ENCODE results near the gene CEPT1. TPM values are rescaled to one million over a fixed set of nuclear protein-coding genes. Genes with fewer than 3 reads are reported as not detected.

The CEPT1 gene
- polyA plus RNA-seq, 1 donor from 2014 or later = 49.1 TPM

GRCh38 chr1:111162488-111162880 lies 22.5 kb downstream of the CEPT1 start (continued):
- TF ChIP-seq CTCF (IDR thresholded peaks at IDR 0.05; ENCODE audit: poor library complexity, severe bottlenecking) = no peak

GRCh38 chr1:111163363-111163762 lies 23.3 kb downstream of the CEPT1 start:
- no peak overlapping the region for H3K4me3 ChIP-seq (ENCODE audit: low read length)
- no peaks in the 10 kb centered on the region for H3K9me3 ChIP-seq (ENCODE audit: low read length)
- H3F3A ChIP-seq (ENCODE audit: insufficient read depth, low read length, poor library complexity, severe bottlenecking) = no peaks in the 10 kb centered on the region
- no peak overlapping the region for H3K4me2 ChIP-seq (ENCODE audit: low read length)
- H3K27ac ChIP-seq (ENCODE audit: low read length) = no peak overlapping the region
- no peaks in the 10 kb centered on the region for H3K36me3 ChIP-seq (ENCODE audit: insufficient read depth, low read length)
- H3K79me2 ChIP-seq (replicated peaks; ENCODE audit: insufficient read depth, low read length) = no peaks in the 10 kb centered on the region
- H4K20me1 ChIP-seq (ENCODE audit: insufficient read depth) = no peaks in the 10 kb centered on the region
- no peaks in the 10 kb centered on the region for H3K27me3 ChIP-seq (ENCODE audit: insufficient read depth, low read depth, low read length)
- H2AFZ ChIP-seq (ENCODE audit: low read depth, low read length) = no peak overlapping the region
- TF ChIP-seq MXI1 (conservative IDR thresholded peaks at IDR 0.05; ENCODE audit: poor library complexity, severe bottlenecking) (no peak), RAD21 (conservative IDR thresholded peaks at IDR 0.05) (no peak), EZH2 (IDR thresholded peaks at IDR 0.05; ENCODE audit: borderline replicate concordance, insufficient read depth, low read length, poor library complexity, severe bottlenecking) (no peak), TAF1 (IDR thresholded peaks at IDR 0.05; ENCODE audit: low read depth) (no peak), POLR2AphosphoS5 (IDR thresholded peaks at IDR 0.05) (no peak), EP300 (conservative IDR thresholded peaks at IDR 0.05; ENCODE audit: poor library complexity, severe bottlenecking) (no peak), CTCF (IDR thresholded peaks at IDR 0.05; ENCODE audit: poor library complexity, severe bottlenecking) (no peak), SMC3 (conservative IDR thresholded peaks at IDR 0.05; ENCODE audit: poor library complexity) (no peak), REST (IDR thresholded peaks at IDR 0.05; ENCODE audit: borderline replicate concordance) (no peak)
- no peaks in the 10 kb centered on the region for H3K9me2 ChIP-seq (ENCODE audit: insufficient read depth, low read length)
- H3K9ac ChIP-seq (ENCODE audit: low read length) = no peak overlapping the region

- Histone ChIP-seq H3K9me2 (ENCODE audit: insufficient read depth, low read length) (no peaks in the 10 kb centered on the region), H3K36me3 (ENCODE audit: insufficient read depth, low read length) (no peaks in the 10 kb centered on the region), H3K4me3 (ENCODE audit: low read length) (no peak overlapping the region), H3K9me3 (ENCODE audit: low read length) (no peaks in the 10 kb centered on the region), H3K27ac (ENCODE audit: low read length) (no peak overlapping the region), H2AFZ (ENCODE audit: low read depth, low read length) (no peak overlapping the region), H3K27me3 (ENCODE audit: insufficient read depth, low read depth, low read length) (no peaks in the 10 kb centered on the region), H3F3A (ENCODE audit: insufficient read depth, low read length, poor library complexity, severe bottlenecking) (no peaks in the 10 kb centered on the region), H3K4me2 (ENCODE audit: low read length) (no peak overlapping the region), H4K20me1 (ENCODE audit: insufficient read depth) (no peaks in the 10 kb centered on the region), H3K9ac (ENCODE audit: low read length) (no peak overlapping the region), H3K79me2 (replicated peaks; ENCODE audit: insufficient read depth, low read length) (no peaks in the 10 kb centered on the region)
- TF ChIP-seq REST (IDR thresholded peaks at IDR 0.05; ENCODE audit: borderline replicate concordance) (no peak), EZH2 (IDR thresholded peaks at IDR 0.05; ENCODE audit: borderline replicate concordance, insufficient read depth, low read length, poor library complexity, severe bottlenecking) (no peak), POLR2AphosphoS5 (IDR thresholded peaks at IDR 0.05) (no peak), RAD21 (conservative IDR thresholded peaks at IDR 0.05) (no peak), MXI1 (conservative IDR thresholded peaks at IDR 0.05; ENCODE audit: poor library complexity, severe bottlenecking) (no peak), TAF1 (IDR thresholded peaks at IDR 0.05; ENCODE audit: low read depth) (no peak), CTCF (IDR thresholded peaks at IDR 0.05; ENCODE audit: poor library complexity, severe bottlenecking) (no peak), SMC3 (conservative IDR thresholded peaks at IDR 0.05; ENCODE audit: poor library complexity) (no peak), EP300 (conservative IDR thresholded peaks at IDR 0.05; ENCODE audit: poor library complexity, severe bottlenecking) (no peak)
These were observed 24.1 kb downstream of the CEPT1 start for GRCh38 chr1:111164151-111164550.
